ENCODE data around the gene PYCARD.

Gene PYCARD

DNA sequence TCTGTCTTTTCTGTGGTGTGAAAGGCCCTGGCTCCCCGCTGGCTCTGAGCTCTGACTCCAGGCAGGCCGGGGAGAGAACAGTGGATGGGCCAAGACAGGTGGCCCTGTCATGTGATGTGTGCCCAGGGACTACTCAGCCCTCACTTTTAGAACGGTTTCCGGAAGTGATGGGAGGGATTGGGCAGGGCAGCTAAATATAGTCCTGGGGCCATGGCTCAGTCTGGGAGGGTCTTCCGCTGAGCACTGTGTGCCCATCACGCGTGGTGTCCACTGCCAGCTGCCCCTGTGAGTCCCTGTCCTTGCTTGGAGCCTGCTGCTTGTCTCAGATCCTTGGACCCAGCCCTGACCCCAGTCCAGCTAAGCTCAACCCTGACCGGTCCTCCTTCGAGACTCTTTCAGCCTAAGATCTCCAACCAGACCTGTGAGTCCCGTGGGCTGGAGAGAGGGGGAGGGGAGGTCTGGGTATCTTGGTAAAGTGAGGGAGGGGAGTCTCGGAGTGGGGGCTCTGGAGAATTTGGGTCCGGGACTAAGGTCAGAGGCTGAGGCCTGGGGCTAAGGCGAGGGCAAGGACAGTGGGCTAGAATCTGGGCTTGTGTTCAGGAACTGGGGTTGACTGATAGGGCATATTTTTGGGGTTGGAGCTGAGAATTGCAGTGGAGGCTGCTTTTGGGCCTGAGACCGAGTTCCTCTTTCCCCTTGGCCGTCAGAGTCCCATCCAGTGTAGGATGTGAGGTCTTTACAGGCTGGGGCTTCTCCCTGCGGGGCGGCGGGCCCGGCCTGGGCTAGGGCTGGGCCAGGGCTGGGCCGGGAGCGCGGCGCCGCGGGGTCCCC, 11.5 kb upstream of the PYCARD start, which contains the start of gene TRIM72:
Gene TRIM72, plus strand, starts transcription at position 243 of the 831 bp plus-strand sequence. CDS start 620 bp downstream, outside the sequence.
- no peak within 1 kb of the TSS for H3K4me3 ChIP-seq (ENCODE audit: low read depth, low read length)
- WGBS (ENCODE audit: extremely low coverage, insufficient coverage, insufficient read length), result no CpG with 5 or more reads among the region's 25 CpGs
- DNase-seq, result no peak
- no peak within 1 kb of the TSS for H2BK5ac ChIP-seq (ENCODE audit: low read depth, low read length, poor library complexity)
- H3K27ac ChIP-seq (ENCODE audit: low read depth, low read length), result no peak within 1 kb of the TSS
- peak within 1 kb of the TSS; percentile 62 for H3K4me2 ChIP-seq (ENCODE audit: low read length)
- H3K9ac ChIP-seq (ENCODE audit: low read length), result no peak within 1 kb of the TSS
- H3K18ac ChIP-seq (ENCODE audit: low read length), result no peak within 1 kb of the TSS
- H3K23ac ChIP-seq (ENCODE audit: low read length), result no peak within 1 kb of the TSS
- H3K79me1 ChIP-seq (ENCODE audit: low read length), result no peaks in the 10 kb centered on the region
- H2BK12ac ChIP-seq (ENCODE audit: low read length), result no peak within 1 kb of the TSS
- peak within 1 kb of the TSS; percentile 37 for H2AFZ ChIP-seq (ENCODE audit: insufficient read depth, low read length, poor library complexity)
- H3K79me2 ChIP-seq (ENCODE audit: control insufficient read depth, insufficient read depth, low read length, poor library complexity), result no peaks in the 10 kb centered on the region
- no peak within 1 kb of the TSS for H4K12ac ChIP-seq (ENCODE audit: low read depth, low read length)
- no peak within 1 kb of the TSS for H3K14ac ChIP-seq (ENCODE audit: low read length)
- H3K9me3 ChIP-seq (ENCODE audit: insufficient read depth, low read depth, low read length), result peaks cover 7% of the 10 kb centered on the region
- H2AK5ac ChIP-seq (ENCODE audit: low read length), result no peak within 1 kb of the TSS
- H4K91ac ChIP-seq (ENCODE audit: low read depth, low read length), result no peak within 1 kb of the TSS
- peaks cover 45% of the 10 kb centered on the region for H3K27me3 ChIP-seq (ENCODE audit: insufficient read depth, low read length)
- no peaks in the 10 kb centered on the region for H3K36me3 ChIP-seq (ENCODE audit: control insufficient read depth in 1 of 2, insufficient read depth in 2 of 2, low read length in 2 of 2)
- H3K4me1 ChIP-seq (ENCODE audit: control insufficient read depth in 1 of 2, insufficient read depth in 2 of 2, low read length in 2 of 2), result peaks cover 5 to 9% of the 10 kb centered on the region in 2 experiments
- no peak within 1 kb of the TSS for H3K4ac ChIP-seq (ENCODE audit: low read depth, low read length)
- H2BK120ac ChIP-seq (ENCODE audit: insufficient read depth, low read length, poor library complexity), result no peak within 1 kb of the TSS
- no peak within 1 kb of the TSS for H4K8ac ChIP-seq (ENCODE audit: low read depth, low read length)

DNA sequence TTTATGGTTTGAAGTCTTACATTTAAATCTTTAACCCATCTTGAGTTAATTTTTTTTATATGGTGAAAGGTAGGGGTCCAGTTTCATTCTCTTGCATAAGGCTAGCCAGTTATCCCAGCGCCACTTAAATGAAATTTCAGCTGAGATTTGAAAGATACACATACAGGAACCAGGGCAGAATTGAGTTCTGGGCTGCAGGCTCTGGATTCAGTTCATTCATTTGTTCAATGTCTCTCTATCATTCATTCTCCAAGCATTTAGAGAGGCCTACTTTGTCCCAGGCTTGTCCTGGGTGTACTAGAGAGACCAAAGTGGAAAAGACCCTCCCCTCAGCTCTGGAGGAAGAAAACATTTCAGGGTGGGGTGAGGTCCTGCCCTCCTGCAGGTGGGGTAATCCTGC, 10.8 kb upstream of the PYCARD start:
- H3K4me2 ChIP-seq (ENCODE audit: low read length), result no peak overlapping the region
- no peak overlapping the region for H2BK120ac ChIP-seq (ENCODE audit: insufficient read depth, low read length, poor library complexity)
- H3K79me2 ChIP-seq (ENCODE audit: control insufficient read depth, insufficient read depth, low read length, poor library complexity), result no peaks in the 10 kb centered on the region
- no peaks in the 10 kb centered on the region for H3K79me1 ChIP-seq (ENCODE audit: low read length)
- no peak overlapping the region for H2BK5ac ChIP-seq (ENCODE audit: low read depth, low read length, poor library complexity)
- H4K91ac ChIP-seq (ENCODE audit: low read depth, low read length), result no peak overlapping the region
- H3K14ac ChIP-seq (ENCODE audit: low read length), result no peak overlapping the region
- H2BK12ac ChIP-seq (ENCODE audit: low read length), result no peak overlapping the region
- WGBS (ENCODE audit: extremely low coverage, insufficient coverage, insufficient read length), result no CpG with 5 or more reads among the region's 1 CpG
- H3K27ac ChIP-seq (ENCODE audit: low read depth, low read length), result no peak overlapping the region
- peaks cover 5 to 9% of the 10 kb centered on the region in 2 experiments for H3K4me1 ChIP-seq (ENCODE audit: control insufficient read depth in 1 of 2, insufficient read depth in 2 of 2, low read length in 2 of 2)
- H3K4ac ChIP-seq (ENCODE audit: low read depth, low read length), result no peak overlapping the region
- no peak for DNase-seq
- no peaks in the 10 kb centered on the region for H3K36me3 ChIP-seq (ENCODE audit: control insufficient read depth in 1 of 2, insufficient read depth in 2 of 2, low read length in 2 of 2)
- H3K23ac ChIP-seq (ENCODE audit: low read length), result no peak overlapping the region
- H2AFZ ChIP-seq (ENCODE audit: insufficient read depth, low read length, poor library complexity), result no peak overlapping the region
- H3K27me3 ChIP-seq (ENCODE audit: insufficient read depth, low read length), result peaks cover 45% of the 10 kb centered on the region
- H4K8ac ChIP-seq (ENCODE audit: low read depth, low read length), result no peak overlapping the region
- no peak overlapping the region for H3K4me3 ChIP-seq (ENCODE audit: low read depth, low read length)
- no peak overlapping the region for H3K18ac ChIP-seq (ENCODE audit: low read length)
- H2AK5ac ChIP-seq (ENCODE audit: low read length), result no peak overlapping the region
- H3K9ac ChIP-seq (ENCODE audit: low read length), result no peak overlapping the region
- peaks cover 5% of the 10 kb centered on the region for H3K9me3 ChIP-seq (ENCODE audit: insufficient read depth, low read depth, low read length)
- no peak overlapping the region for H4K12ac ChIP-seq (ENCODE audit: low read depth, low read length)

DNA sequence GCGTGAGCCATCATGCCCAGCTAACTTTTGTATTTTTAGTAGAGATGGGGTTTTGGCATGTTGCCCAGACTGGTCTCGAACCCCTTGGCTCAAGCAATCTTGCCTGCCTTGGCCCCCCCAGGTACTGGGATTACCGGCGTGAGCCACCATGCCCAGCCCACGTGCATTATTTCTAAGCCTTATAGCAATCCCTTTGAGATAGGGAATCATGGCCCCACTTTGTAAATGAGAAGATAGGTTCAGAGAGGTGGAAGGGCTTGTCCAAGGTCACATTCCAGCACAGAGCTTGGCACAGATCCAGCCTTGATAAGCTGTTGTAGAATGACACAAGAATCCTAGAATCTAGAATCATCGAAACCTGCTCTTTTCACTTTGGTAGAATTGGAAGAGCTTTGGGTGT, 4.2 kb upstream of the PYCARD start:
- WGBS (ENCODE audit: extremely low coverage, insufficient coverage, insufficient read length), result no CpG with 5 or more reads among the region's 6 CpGs

DNA sequence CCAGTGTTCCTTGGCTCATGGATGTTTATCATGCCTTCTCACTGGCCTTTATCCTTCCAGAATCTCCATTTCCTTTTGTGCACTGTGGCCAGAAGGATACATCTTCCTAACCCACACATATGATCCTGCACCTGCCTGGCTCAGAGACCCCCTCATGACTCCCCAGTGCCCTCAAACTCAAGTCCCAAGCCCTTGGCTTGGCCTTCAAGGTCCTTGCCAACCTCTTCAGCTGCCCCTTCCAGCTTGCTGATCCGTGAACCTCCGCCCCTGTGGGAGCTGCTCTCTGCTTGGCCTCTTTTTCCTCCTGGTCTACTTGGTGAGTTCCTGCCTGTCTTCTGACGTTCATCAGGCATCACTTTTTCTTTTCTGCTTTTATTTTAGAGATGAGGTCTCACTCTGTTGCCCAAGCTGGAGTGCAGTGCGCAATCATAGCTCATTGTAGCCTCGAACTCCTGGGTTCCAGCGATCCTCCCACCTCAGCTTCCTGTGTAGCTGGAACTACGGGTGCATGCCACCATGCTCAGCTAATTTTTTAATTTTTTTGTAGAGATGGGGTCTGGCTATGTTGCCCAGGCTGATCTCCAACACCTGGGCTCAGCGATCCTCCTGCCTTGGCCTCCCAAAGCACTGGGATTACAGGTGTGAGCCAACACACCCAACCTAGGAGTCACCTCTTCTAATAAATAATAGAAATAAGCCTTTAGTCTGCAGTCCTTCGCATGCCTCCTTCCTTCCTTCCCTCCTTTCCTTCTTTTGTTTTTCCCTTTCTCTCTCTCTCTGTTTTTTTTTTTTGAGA, 2.5 kb upstream of the PYCARD start:
- Histone ChIP-seq H3K4me3 (ENCODE audit: low read depth, low read length) (no peak overlapping the region), H3K4me2 (ENCODE audit: low read length) (no peak overlapping the region), H3K23ac (ENCODE audit: low read length) (no peak overlapping the region), H3K27ac (ENCODE audit: low read depth, low read length) (no peak overlapping the region), H4K8ac (ENCODE audit: low read depth, low read length) (no peak overlapping the region), H3K36me3 (ENCODE audit: control insufficient read depth in 1 of 2, insufficient read depth in 2 of 2, low read length in 2 of 2) (no peaks in the 10 kb centered on the region), H3K9me3 (ENCODE audit: insufficient read depth, low read depth, low read length) (peaks cover 4% of the 10 kb centered on the region), H4K91ac (ENCODE audit: low read depth, low read length) (no peak overlapping the region), H4K12ac (ENCODE audit: low read depth, low read length) (no peak overlapping the region), H3K4me1 (ENCODE audit: control insufficient read depth in 1 of 2, insufficient read depth in 2 of 2, low read length in 2 of 2) (peaks cover 9 to 11% of the 10 kb centered on the region in 2 experiments), H2BK5ac (ENCODE audit: low read depth, low read length, poor library complexity) (no peak overlapping the region), H3K27me3 (ENCODE audit: insufficient read depth, low read length) (peaks cover 11% of the 10 kb centered on the region), H3K79me1 (ENCODE audit: low read length) (no peaks in the 10 kb centered on the region), H3K14ac (ENCODE audit: low read length) (no peak overlapping the region), H2BK120ac (ENCODE audit: insufficient read depth, low read length, poor library complexity) (no peak overlapping the region), H2AFZ (ENCODE audit: insufficient read depth, low read length, poor library complexity) (no peak overlapping the region), H3K9ac (ENCODE audit: low read length) (no peak overlapping the region), H3K79me2 (ENCODE audit: control insufficient read depth, insufficient read depth, low read length, poor library complexity) (no peaks in the 10 kb centered on the region), H3K18ac (ENCODE audit: low read length) (no peak overlapping the region), H2AK5ac (ENCODE audit: low read length) (no peak overlapping the region), H3K4ac (ENCODE audit: low read depth, low read length) (no peak overlapping the region), H2BK12ac (ENCODE audit: low read length) (no peak overlapping the region)
- no CpG with 5 or more reads among the region's 9 CpGs for WGBS (ENCODE audit: extremely low coverage, insufficient coverage, insufficient read length)
- peak in 1 of 2 donors; percentile 4 for DNase-seq

More for the DNA sequence above, 4.2 kb upstream of the PYCARD start:
- Histone ChIP-seq H2BK5ac (ENCODE audit: low read depth, low read length, poor library complexity) (no peak overlapping the region), H3K4me3 (ENCODE audit: low read depth, low read length) (no peak overlapping the region), H4K91ac (ENCODE audit: low read depth, low read length) (no peak overlapping the region), H3K4me2 (ENCODE audit: low read length) (no peak overlapping the region), H2BK120ac (ENCODE audit: insufficient read depth, low read length, poor library complexity) (no peak overlapping the region), H3K18ac (ENCODE audit: low read length) (no peak overlapping the region), H3K23ac (ENCODE audit: low read length) (no peak overlapping the region), H2BK12ac (ENCODE audit: low read length) (no peak overlapping the region), H3K9ac (ENCODE audit: low read length) (no peak overlapping the region), H4K8ac (ENCODE audit: low read depth, low read length) (no peak overlapping the region), H4K12ac (ENCODE audit: low read depth, low read length) (no peak overlapping the region), H3K9me3 (ENCODE audit: insufficient read depth, low read depth, low read length) (peaks cover 4% of the 10 kb centered on the region), H3K4me1 (ENCODE audit: control insufficient read depth in 1 of 2, insufficient read depth in 2 of 2, low read length in 2 of 2) (peaks cover 3 to 6% of the 10 kb centered on the region in 2 experiments), H3K36me3 (ENCODE audit: control insufficient read depth in 1 of 2, insufficient read depth in 2 of 2, low read length in 2 of 2) (no peaks in the 10 kb centered on the region), H3K27ac (ENCODE audit: low read depth, low read length) (no peak overlapping the region), H2AK5ac (ENCODE audit: low read length) (no peak overlapping the region), H3K4ac (ENCODE audit: low read depth, low read length) (no peak overlapping the region), H3K27me3 (ENCODE audit: insufficient read depth, low read length) (peaks cover 10% of the 10 kb centered on the region), H3K79me2 (ENCODE audit: control insufficient read depth, insufficient read depth, low read length, poor library complexity) (no peaks in the 10 kb centered on the region), H2AFZ (ENCODE audit: insufficient read depth, low read length, poor library complexity) (no peak overlapping the region), H3K79me1 (ENCODE audit: low read length) (no peaks in the 10 kb centered on the region), H3K14ac (ENCODE audit: low read length) (no peak overlapping the region)
- peak in 1 of 2 donors; percentile 16 for DNase-seq
